DND-41 (cell line): ENCODE measurements around the gene STX1A.

Experiments
- ATAC-seq: fragments of 200-7000 bp; cut with Tn5 transposase; 3 replicates; pipeline ENCODE4 v1.9.1; 2021; ENCODE audit warnings: low read depth; ENCODE audit not compliant: insufficient read depth
- DNase-seq: peaks from one replicate; pipeline ENCODE4 v3.0.0-alpha.2; 2020
- H2AFZ ChIP-seq: 2 replicates; pipeline ENCODE4 v1.6.0; 2012; ENCODE audit warnings: low read depth, low read length
- H3K27ac ChIP-seq: 2 replicates; pipeline ENCODE4 v1.5.1; 2012; ENCODE audit warnings: low read length, inconsistent platforms
- H3K27me3 ChIP-seq: fragments of 200-600 bp; sonication (generic); 2 replicates; pipeline ENCODE4 v1.6.0; 2012; ENCODE audit warnings: low read length, mild to moderate bottlenecking, inconsistent platforms; ENCODE audit not compliant: insufficient read depth, poor library complexity
- H3K36me3 ChIP-seq: 2 replicates; pipeline ENCODE4 v1.5.1; 2012; ENCODE audit warnings: low read length, inconsistent platforms; ENCODE audit not compliant: insufficient read depth
- H3K4me1 ChIP-seq: 2 replicates; pipeline ENCODE4 v1.5.1; 2012; ENCODE audit warnings: mild to moderate bottlenecking, low read length; ENCODE audit not compliant: insufficient read depth
- H3K4me2 ChIP-seq: 2 replicates; pipeline ENCODE4 v1.6.0; 2012; ENCODE audit warnings: mild to moderate bottlenecking, moderate library complexity, low read length, inconsistent platforms; ENCODE audit not compliant: insufficient read depth
- H3K4me3 ChIP-seq, 2 experiments: fragments of 200-600 bp in 1 of 2; shearing (Covaris generic) in 1 of 2; 2 replicates each; pipeline ENCODE4 v1.5.1; 2012 to 2016; ENCODE audit warnings: inconsistent platforms in 2 of 2, low read length in 2 of 2, mild to moderate bottlenecking in 2 of 2, low read depth in 1 of 2, moderate library complexity in 1 of 2
- H3K79me2 ChIP-seq: 2 replicates; pipeline ENCODE4 v1.6.0; 2012; ENCODE audit warnings: low read length, inconsistent platforms; ENCODE audit not compliant: insufficient read depth
- H3K9ac ChIP-seq: 2 replicates; pipeline ENCODE4 v1.6.0; 2012; ENCODE audit warnings: low read depth, mild to moderate bottlenecking, inconsistent platforms, low read length, moderate library complexity
- H3K9me3 ChIP-seq: 2 replicates; pipeline ENCODE4 v1.5.1; 2012; ENCODE audit warnings: low read length, moderate library complexity, mild to moderate bottlenecking, inconsistent platforms; ENCODE audit not compliant: insufficient read depth, severe bottlenecking
- H4K20me1 ChIP-seq: 2 replicates; pipeline ENCODE4 v1.6.0; 2012; ENCODE audit warnings: low read length; ENCODE audit not compliant: insufficient read depth
- CTCF ChIP-seq: IDR thresholded peaks from 2 replicates; pipeline ENCODE4 v1.5.1; 2012; ENCODE audit warnings: borderline replicate concordance, low read length, moderate library complexity, mild to moderate bottlenecking; ENCODE audit not compliant: poor library complexity, severe bottlenecking; ENCODE audit errors: extremely low read depth
- EZH2 ChIP-seq: IDR thresholded peaks from 3 replicates; pipeline ENCODE4 v1.6.1; 2012; ENCODE audit warnings: borderline replicate concordance, low read depth, mild to moderate bottlenecking, moderate library complexity, low read length, inconsistent platforms; ENCODE audit not compliant: severe bottlenecking

The STX1A gene

GRCh38 chr7:73737491-73738219, 18.2 kb upstream of the STX1A start:
- no peak for DNase-seq
- Histone ChIP-seq H3K79me2 (peaks cover 12% of the 10 kb centered on the region), H3K27ac (peak overlapping the region; percentile 84), H3K4me2 (peak overlapping the region; percentile 86), H2AFZ (no peak overlapping the region), H3K9ac (peak overlapping the region; percentile 75), H3K9me3 (no peaks in the 10 kb centered on the region), H4K20me1 (peaks cover 20% of the 10 kb centered on the region), H3K36me3 (peaks cover 18% of the 10 kb centered on the region), H3K4me1 (peaks cover 28% of the 10 kb centered on the region), H3K4me3 (peak overlapping the region in 1 of 2 experiments; percentile 91; a peak in 3 of 4 replicates), H3K27me3 (no peaks in the 10 kb centered on the region)
- TF ChIP-seq CTCF (no peak), EZH2 (no peak)
- ATAC-seq, result no peak

- no peak overlapping the region for H3K9ac ChIP-seq
- TF ChIP-seq CTCF, result no peak
- no peak overlapping the region for H2AFZ ChIP-seq
- H3K36me3 ChIP-seq, result peaks cover 18% of the 10 kb centered on the region
- H3K4me2 ChIP-seq, result peak overlapping the region; percentile 86; the same call in 1 of the 2 replicates
- DNase-seq, result no peak
- no peaks in the 10 kb centered on the region for H3K27me3 ChIP-seq
- H4K20me1 ChIP-seq, result peaks cover 20% of the 10 kb centered on the region
- H3K27ac ChIP-seq, result no peak overlapping the region
- peaks cover 28% of the 10 kb centered on the region for H3K4me1 ChIP-seq
- H3K9me3 ChIP-seq, result no peaks in the 10 kb centered on the region
- H3K79me2 ChIP-seq, result peaks cover 12% of the 10 kb centered on the region
- no peak overlapping the region for H3K4me3 ChIP-seq
- no peak for ATAC-seq
Measured at GRCh38 chr7:73736885-73737284, 17.4 kb upstream of the STX1A start.

GRCh38 chr7:73735528-73735905, 16.0 kb upstream of the STX1A start:
- Histone ChIP-seq H3K9ac (no peak overlapping the region), H3K9me3 (no peaks in the 10 kb centered on the region), H3K4me2 (no peak overlapping the region), H3K27ac (no peak overlapping the region), H3K4me1 (peaks cover 28% of the 10 kb centered on the region), H4K20me1 (peaks cover 20% of the 10 kb centered on the region), H3K27me3 (no peaks in the 10 kb centered on the region), H3K36me3 (peaks cover 18% of the 10 kb centered on the region), H2AFZ (no peak overlapping the region), H3K79me2 (peaks cover 12% of the 10 kb centered on the region), H3K4me3 (no peak overlapping the region)
- DNase-seq, result no peak
- TF ChIP-seq EZH2 (no peak), CTCF (no peak)
- ATAC-seq, result no peak
